Hair follicle dermal papilla cell (primary cell): ENCODE results near the gene RBMS3. TPM values are rescaled to one million over a fixed set of nuclear protein-coding genes. Genes with fewer than 3 reads are reported as not detected.

ENCODE experiments used
- small RNA-seq: library from RNA; depleted of rRNA; stranded (forward); fragments of <200 nt; gene quantifications from one replicate; pipeline ENCODE3, GENCODE V24; 2012
- total RNA-seq: library from RNA; depleted of rRNA; stranded (reverse); fragments of >200 nt; gene quantifications from 2 replicates; pipeline ENCODE4 v1.2.3, GENCODE V29; 2012

The RBMS3 gene
- total RNA-seq = 72.9 and 76.7 TPM in 2 replicates

GRCh38 chr3:29280404-29281093 lies at the start of gene RBMS3:
Gene RBMS3, plus strand, starts transcription at chr3:29281071.

Small RNA genes lying within 50 kb of the gene (small RNA-seq; reads per million reads assigned to genes)
- not detected for gene MTND4LP9
